IPS-NIHi7 (cell line): ENCODE results near the gene NOS3.

Experiments used
- DNase-seq: peaks from one replicate; pipeline ENCODE4 v3.0.0; 2012; ENCODE audit warnings: mixed read lengths; ENCODE audit errors: extremely low spot score

The NOS3 gene

GRCh38 chr7:151058781-151059366, 68.1 kb downstream of the NOS3 start:
- DNase-seq = no peak

- peak; percentile 80 for DNase-seq
These were observed 68.7 kb downstream of the NOS3 start, which contains the start of gene SLC4A2 for GRCh38 chr7:151059367-151060112. Gene SLC4A2 (plus strand): TSS chr7:151059589. CDS start chr7:151061988, 2,399 bp downstream.

GRCh38 chr7:151060113-151060415, 69.2 kb downstream of the NOS3 start:
- DNase-seq = no peak

GRCh38 chr7:151060416-151061212, 69.8 kb downstream of the NOS3 start:
- DNase-seq = no peak

- DNase-seq = no peak
These were observed 70.6 kb downstream of the NOS3 start for GRCh38 chr7:151061213-151062110.

- DNase-seq = no peak
These were observed 71.2 kb downstream of the NOS3 start for GRCh38 chr7:151062111-151062398.

GRCh38 chr7:151062399-151063211, 71.8 kb downstream of the NOS3 start:
- DNase-seq = peak; percentile 91

- no peak for DNase-seq
These were observed 72.4 kb downstream of the NOS3 start for GRCh38 chr7:151063212-151063561.
